Peyer's patch (tissue), 4 donors: Measurements from ENCODE around the gene CBLN3.

Experiments
- POLR2A ChIP-seq, 2 donors: fragments of 450-650 bp; IDR thresholded peaks; one replicate each; pipeline ENCODE4 v1.5.1; 2017; ENCODE audit warnings: antibody characterized with exemption in 2 of 2, mild to moderate bottlenecking in 2 of 2, moderate library complexity in 2 of 2
- TF ChIP-seq, protein P1 (sequence below), 6 experiments: fragments of 450-650 bp in 4 of 6; fragments of 200-600 bp in 2 of 6; sonication (generic) in 1 of 6; IDR thresholded peaks; one replicate each; pipeline ENCODE4 v1.5.1; 2017 to 2019; ENCODE audit warnings: antibody characterized with exemption in 6 of 6, mild to moderate bottlenecking in 3 of 6, moderate library complexity in 1 of 6

DNA sequence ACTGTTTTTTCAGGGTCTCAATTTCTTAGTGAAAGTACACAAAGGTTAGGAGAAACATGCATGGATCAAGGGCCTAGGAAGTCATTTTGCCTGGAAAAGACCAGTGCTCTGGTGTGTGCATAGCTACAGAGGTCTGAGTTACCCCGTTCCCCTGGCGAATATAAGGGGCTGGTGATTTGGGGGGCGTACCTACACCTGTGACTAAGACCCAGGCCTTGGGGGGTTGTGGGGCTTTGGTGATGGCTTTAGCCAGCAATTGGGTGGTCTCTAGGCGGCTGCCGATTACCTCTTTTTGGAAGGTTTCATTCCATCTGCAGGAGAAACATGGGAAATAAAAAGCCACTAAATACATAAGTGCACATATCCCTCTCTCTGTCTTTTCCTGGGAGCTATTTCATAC is 12.0 kb upstream of the CBLN3 start:
- TF ChIP-seq POLR2A (IDR thresholded peaks at IDR 0.05), result no peak
- TF ChIP-seq, protein P1, sequence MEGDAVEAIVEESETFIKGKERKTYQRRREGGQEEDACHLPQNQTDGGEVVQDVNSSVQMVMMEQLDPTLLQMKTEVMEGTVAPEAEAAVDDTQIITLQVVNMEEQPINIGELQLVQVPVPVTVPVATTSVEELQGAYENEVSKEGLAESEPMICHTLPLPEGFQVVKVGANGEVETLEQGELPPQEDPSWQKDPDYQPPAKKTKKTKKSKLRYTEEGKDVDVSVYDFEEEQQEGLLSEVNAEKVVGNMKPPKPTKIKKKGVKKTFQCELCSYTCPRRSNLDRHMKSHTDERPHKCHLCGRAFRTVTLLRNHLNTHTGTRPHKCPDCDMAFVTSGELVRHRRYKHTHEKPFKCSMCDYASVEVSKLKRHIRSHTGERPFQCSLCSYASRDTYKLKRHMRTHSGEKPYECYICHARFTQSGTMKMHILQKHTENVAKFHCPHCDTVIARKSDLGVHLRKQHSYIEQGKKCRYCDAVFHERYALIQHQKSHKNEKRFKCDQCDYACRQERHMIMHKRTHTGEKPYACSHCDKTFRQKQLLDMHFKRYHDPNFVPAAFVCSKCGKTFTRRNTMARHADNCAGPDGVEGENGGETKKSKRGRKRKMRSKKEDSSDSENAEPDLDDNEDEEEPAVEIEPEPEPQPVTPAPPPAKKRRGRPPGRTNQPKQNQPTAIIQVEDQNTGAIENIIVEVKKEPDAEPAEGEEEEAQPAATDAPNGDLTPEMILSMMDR (IDR thresholded peaks at IDR 0.05), result no peak
